Measurements from ENCODE around the gene WDR6. TPM values are rescaled to one million over a fixed set of nuclear protein-coding genes. Genes with fewer than 3 reads are reported as not detected.

Gene WDR6
- total and polyA plus RNA-seq, 4 donors: 29.4 to 50.9 (median 47.0) TPM

DNA sequence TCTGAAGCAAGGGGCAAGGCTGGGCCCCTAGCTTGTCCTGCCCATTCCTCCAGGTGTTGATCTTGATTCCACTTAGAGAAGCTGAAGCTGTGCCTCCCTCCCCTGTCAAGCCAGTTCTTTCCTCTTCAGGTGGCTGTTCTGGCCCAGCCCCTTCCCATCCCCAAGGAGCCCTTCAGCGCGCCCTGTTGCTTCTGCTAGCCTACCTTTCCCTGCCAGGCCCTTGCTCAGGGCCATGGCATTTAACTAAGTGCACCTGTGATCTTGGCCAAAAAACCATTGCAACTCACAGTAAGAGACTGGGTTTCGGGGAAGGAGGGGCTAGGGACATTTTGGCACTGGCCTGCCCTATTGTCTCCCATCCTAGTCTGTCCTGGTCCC, 1.9 kb upstream of the WDR6 start:
- Histone ChIP-seq H3K4me1 (ENCODE audit: control insufficient read depth in 4 of 4, insufficient read depth in 4 of 4, low read length in 3 of 4) (peaks cover 6 to 31% (median 20%) of the 10 kb centered on the region in 4 donors), H3K9me3 (ENCODE audit: control insufficient read depth in 4 of 4, low read length in 3 of 4) (no peaks in the 10 kb centered on the region), H3K27me3 (ENCODE audit: control insufficient read depth in 4 of 4, insufficient read depth in 4 of 4, low read length in 3 of 4) (no peaks in the 10 kb centered on the region), H3K36me3 (ENCODE audit: control insufficient read depth in 4 of 4, insufficient read depth in 3 of 4, low read depth in 1 of 4, low read length in 3 of 4) (peaks cover 0 to 2% (median 0%) of the 10 kb centered on the region in 4 donors), H3K4me3 (ENCODE audit: low read depth in 1 of 3, low read length in 3 of 3) (no peak overlapping the region), H3K9ac (ENCODE audit: low read depth in 1 of 2, low read length in 2 of 2) (no peak overlapping the region), H3K27ac (ENCODE audit: low read depth in 1 of 2, low read length in 2 of 2) (no peak overlapping the region)
- TF ChIP-seq, protein P1, sequence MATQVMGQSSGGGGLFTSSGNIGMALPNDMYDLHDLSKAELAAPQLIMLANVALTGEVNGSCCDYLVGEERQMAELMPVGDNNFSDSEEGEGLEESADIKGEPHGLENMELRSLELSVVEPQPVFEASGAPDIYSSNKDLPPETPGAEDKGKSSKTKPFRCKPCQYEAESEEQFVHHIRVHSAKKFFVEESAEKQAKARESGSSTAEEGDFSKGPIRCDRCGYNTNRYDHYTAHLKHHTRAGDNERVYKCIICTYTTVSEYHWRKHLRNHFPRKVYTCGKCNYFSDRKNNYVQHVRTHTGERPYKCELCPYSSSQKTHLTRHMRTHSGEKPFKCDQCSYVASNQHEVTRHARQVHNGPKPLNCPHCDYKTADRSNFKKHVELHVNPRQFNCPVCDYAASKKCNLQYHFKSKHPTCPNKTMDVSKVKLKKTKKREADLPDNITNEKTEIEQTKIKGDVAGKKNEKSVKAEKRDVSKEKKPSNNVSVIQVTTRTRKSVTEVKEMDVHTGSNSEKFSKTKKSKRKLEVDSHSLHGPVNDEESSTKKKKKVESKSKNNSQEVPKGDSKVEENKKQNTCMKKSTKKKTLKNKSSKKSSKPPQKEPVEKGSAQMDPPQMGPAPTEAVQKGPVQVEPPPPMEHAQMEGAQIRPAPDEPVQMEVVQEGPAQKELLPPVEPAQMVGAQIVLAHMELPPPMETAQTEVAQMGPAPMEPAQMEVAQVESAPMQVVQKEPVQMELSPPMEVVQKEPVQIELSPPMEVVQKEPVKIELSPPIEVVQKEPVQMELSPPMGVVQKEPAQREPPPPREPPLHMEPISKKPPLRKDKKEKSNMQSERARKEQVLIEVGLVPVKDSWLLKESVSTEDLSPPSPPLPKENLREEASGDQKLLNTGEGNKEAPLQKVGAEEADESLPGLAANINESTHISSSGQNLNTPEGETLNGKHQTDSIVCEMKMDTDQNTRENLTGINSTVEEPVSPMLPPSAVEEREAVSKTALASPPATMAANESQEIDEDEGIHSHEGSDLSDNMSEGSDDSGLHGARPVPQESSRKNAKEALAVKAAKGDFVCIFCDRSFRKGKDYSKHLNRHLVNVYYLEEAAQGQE (IDR thresholded peaks at IDR 0.05): no peak
- TF ChIP-seq RAD21 (IDR thresholded peaks at IDR 0.05): no peak
- no peak for TF ChIP-seq RXRA (IDR thresholded peaks at IDR 0.05)
- TF ChIP-seq, protein P2, sequence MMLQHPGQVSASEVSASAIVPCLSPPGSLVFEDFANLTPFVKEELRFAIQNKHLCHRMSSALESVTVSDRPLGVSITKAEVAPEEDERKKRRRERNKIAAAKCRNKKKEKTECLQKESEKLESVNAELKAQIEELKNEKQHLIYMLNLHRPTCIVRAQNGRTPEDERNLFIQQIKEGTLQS (IDR thresholded peaks at IDR 0.05): no peak
- TF ChIP-seq JUND (IDR thresholded peaks at IDR 0.05): no peak
- no peak for TF ChIP-seq TAF1 (conservative IDR thresholded peaks at IDR 0.05)
- WGBS: 97% methylated on average over 3 of the region's 3 CpGs
- no peak for DNase-seq (ENCODE audit: low spot score)

DNA sequence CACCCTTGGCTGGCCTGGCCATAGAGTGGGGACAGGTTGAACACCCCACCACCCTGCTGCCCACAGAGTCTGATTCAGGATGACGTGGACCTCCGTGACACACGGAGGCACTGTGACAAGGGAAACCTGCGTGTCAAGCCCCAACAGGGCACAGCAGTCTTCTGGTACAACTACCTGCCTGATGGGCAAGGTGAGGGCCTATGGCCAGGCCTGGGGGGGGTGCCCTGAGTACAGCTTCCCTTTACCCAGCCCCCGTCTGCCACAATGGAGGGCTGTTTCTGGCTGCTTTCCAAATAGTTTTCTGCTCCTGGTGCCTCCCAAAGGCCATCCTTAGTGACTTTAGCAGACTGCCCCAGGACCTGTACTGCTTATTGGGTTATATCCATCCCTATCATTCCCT, 1.2 kb upstream of the WDR6 start:
- peaks cover 0 to 2% (median 0%) of the 10 kb centered on the region in 4 donors for H3K36me3 ChIP-seq (ENCODE audit: control insufficient read depth in 4 of 4, insufficient read depth in 3 of 4, low read depth in 1 of 4, low read length in 3 of 4)
- H3K27me3 ChIP-seq (ENCODE audit: control insufficient read depth in 4 of 4, insufficient read depth in 4 of 4, low read length in 3 of 4): no peaks in the 10 kb centered on the region
- TF ChIP-seq YY1 (IDR thresholded peaks at IDR 0.05) (no peak), TAF1 (conservative IDR thresholded peaks at IDR 0.05) (no peak), FOXA2 (IDR thresholded peaks at IDR 0.05) (no peak), FOXA1 (IDR thresholded peaks at IDR 0.05) (no peak)
- no peak overlapping the region for H3K9ac ChIP-seq (ENCODE audit: low read depth in 1 of 2, low read length in 2 of 2)
- peak overlapping the region in 1 of 3 donors; percentile 64 for H3K4me3 ChIP-seq (ENCODE audit: low read depth in 1 of 3, low read length in 3 of 3)
- DNase-seq (ENCODE audit: low spot score): no peak
- H3K9me3 ChIP-seq (ENCODE audit: control insufficient read depth in 4 of 4, low read length in 3 of 4): no peaks in the 10 kb centered on the region
- WGBS: 95% methylated on average over 5 of the region's 5 CpGs
- H3K4me1 ChIP-seq (ENCODE audit: control insufficient read depth in 4 of 4, insufficient read depth in 4 of 4, low read length in 3 of 4): peaks cover 6 to 31% (median 20%) of the 10 kb centered on the region in 4 donors
- no peak overlapping the region for H3K27ac ChIP-seq (ENCODE audit: low read depth in 1 of 2, low read length in 2 of 2)

DNA sequence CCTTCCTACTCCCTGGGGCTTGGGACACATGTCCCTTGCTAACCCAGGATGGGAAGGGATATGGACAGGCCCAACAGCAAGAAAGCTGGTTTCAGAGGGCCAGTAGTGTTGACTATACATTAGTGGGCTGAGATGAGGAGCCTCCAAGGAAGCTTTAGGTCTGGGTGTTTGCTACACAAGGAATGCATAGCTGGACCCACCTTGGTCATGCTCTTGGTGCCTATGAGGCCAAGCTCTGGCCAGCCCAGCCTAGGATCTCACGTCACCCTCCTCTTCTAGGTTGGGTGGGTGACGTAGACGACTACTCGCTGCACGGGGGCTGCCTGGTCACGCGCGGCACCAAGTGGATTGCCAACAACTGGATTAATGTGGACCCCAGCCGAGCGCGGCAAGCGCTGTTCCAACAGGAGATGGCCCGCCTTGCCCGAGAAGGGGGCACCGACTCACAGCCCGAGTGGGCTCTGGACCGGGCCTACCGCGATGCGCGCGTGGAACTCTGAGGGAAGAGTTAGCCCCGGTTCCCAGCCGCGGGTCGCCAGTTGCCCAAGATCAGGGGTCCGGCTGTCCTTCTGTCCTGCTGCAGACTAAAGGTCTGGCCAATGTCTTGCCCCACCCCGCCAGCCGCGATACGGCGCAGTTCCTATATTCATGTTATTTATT, 653 bp upstream of the WDR6 start:
- 6% methylated on average over 32 of the region's 32 CpGs for WGBS
- Histone ChIP-seq H3K36me3 (ENCODE audit: control insufficient read depth in 4 of 4, insufficient read depth in 3 of 4, low read depth in 1 of 4, low read length in 3 of 4) (peaks cover 0 to 2% (median under 1%) of the 10 kb centered on the region in 4 donors), H3K9ac (ENCODE audit: low read depth in 1 of 2, low read length in 2 of 2) (peak overlapping the region; percentile 60 to 66), H3K4me1 (ENCODE audit: control insufficient read depth in 4 of 4, insufficient read depth in 4 of 4, low read length in 3 of 4) (peaks cover 6 to 31% (median 20%) of the 10 kb centered on the region in 4 donors), H3K9me3 (ENCODE audit: control insufficient read depth in 4 of 4, low read length in 3 of 4) (no peaks in the 10 kb centered on the region), H3K27me3 (ENCODE audit: control insufficient read depth in 4 of 4, insufficient read depth in 4 of 4, low read length in 3 of 4) (no peaks in the 10 kb centered on the region), H3K27ac (ENCODE audit: low read depth in 1 of 2, low read length in 2 of 2) (peak overlapping the region; percentile 80 to 98), H3K4me3 (ENCODE audit: low read depth in 1 of 3, low read length in 3 of 3) (peak overlapping the region; percentile 64 to 86 (median 69))
- TF ChIP-seq, protein P2 (IDR thresholded peaks at IDR 0.05): no peak
- TF ChIP-seq HNF4A (conservative IDR thresholded peaks at IDR 0.05) (no peak), GABPA (IDR thresholded peaks at IDR 0.05 in 1 of 2, conservative IDR thresholded peaks at IDR 0.05 in 1 of 2) (no peak), HNF4G (IDR thresholded peaks at IDR 0.05) (no peak), FOXA2 (IDR thresholded peaks at IDR 0.05) (no peak)
- TF ChIP-seq, protein P3, sequence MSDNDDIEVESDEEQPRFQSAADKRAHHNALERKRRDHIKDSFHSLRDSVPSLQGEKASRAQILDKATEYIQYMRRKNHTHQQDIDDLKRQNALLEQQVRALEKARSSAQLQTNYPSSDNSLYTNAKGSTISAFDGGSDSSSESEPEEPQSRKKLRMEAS (IDR thresholded peaks at IDR 0.05): no peak
- TF ChIP-seq, protein P4, sequence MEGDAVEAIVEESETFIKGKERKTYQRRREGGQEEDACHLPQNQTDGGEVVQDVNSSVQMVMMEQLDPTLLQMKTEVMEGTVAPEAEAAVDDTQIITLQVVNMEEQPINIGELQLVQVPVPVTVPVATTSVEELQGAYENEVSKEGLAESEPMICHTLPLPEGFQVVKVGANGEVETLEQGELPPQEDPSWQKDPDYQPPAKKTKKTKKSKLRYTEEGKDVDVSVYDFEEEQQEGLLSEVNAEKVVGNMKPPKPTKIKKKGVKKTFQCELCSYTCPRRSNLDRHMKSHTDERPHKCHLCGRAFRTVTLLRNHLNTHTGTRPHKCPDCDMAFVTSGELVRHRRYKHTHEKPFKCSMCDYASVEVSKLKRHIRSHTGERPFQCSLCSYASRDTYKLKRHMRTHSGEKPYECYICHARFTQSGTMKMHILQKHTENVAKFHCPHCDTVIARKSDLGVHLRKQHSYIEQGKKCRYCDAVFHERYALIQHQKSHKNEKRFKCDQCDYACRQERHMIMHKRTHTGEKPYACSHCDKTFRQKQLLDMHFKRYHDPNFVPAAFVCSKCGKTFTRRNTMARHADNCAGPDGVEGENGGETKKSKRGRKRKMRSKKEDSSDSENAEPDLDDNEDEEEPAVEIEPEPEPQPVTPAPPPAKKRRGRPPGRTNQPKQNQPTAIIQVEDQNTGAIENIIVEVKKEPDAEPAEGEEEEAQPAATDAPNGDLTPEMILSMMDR (IDR thresholded peaks at IDR 0.05; ENCODE audit: low read depth, low read length, missing input control): no peak
- no peak for DNase-seq (ENCODE audit: low spot score)

Measured in liver (tissue), 9 donors.